Stimulated activated CD4-positive, alpha-beta T cell treated with anti-CD3 and anti-CD28 coated beads, Interleukin-1b, Interleukin-23, amount 100 ng/mL, for 24 hours (primary cell): ENCODE results near the gene POP4.
"Not testable (repeated sequence)": the region's sequence is repeated elsewhere in the genome, so short reads cannot be mapped to it uniquely, and the experiment has no call there.

Experiments
- DNase-seq, 4 experiments: peaks; one replicate each; pipeline ENCODE4 v3.0.0-alpha.2; 2020; ENCODE audit warnings: low read depth in 4 of 4, low spot score in 1 of 4

POP4 gene

DNA sequence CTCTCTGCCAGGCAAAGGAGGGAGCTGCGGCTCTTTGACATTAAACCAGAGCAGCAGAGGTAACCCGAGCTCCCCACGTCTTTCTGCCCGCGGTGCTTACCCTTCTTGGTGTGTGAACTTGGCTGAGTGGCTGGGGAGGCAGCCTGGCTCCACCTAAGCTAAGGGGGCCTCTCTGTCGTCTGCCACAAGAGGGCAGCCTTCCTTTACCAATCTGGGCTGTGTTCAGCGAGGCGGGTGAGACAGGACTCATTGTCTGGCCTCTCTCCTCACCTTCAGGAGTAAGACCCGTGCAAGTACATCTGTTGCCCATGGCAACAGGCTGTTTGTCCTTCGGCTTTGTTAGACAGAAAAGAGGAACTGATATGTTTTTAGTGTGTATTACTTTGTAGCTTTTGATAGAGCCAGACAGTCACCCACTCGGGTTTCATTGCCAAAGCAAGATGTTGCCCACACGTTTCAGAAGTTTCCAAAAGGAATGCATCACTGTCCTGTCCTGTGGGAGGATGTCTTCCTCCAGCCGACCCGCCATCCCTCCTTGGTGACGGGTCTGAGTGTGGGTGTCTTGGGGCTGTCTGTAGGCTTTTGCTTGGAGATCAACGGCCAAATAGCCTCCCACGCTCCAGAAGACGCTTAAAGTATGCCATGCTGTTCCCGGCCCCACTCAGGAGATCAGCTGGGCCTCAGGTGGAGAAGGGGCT is 4.6 kb downstream of the POP4 start:
- peak; percentile 64 to 74 (median 70) for DNase-seq

GRCh38 chr19:29612121-29612520 is 6.0 kb downstream of the POP4 start:
- no peak for DNase-seq

- DNase-seq = no peak
Observed at GRCh38 chr19:29612801-29613595, 6.9 kb downstream of the POP4 start.

GRCh38 chr19:29614046-29614445 is 8.0 kb downstream of the POP4 start:
- DNase-seq = no peak

- DNase-seq = no peak
Observed at GRCh38 chr19:29614780-29615179, 8.7 kb downstream of the POP4 start.

DNA sequence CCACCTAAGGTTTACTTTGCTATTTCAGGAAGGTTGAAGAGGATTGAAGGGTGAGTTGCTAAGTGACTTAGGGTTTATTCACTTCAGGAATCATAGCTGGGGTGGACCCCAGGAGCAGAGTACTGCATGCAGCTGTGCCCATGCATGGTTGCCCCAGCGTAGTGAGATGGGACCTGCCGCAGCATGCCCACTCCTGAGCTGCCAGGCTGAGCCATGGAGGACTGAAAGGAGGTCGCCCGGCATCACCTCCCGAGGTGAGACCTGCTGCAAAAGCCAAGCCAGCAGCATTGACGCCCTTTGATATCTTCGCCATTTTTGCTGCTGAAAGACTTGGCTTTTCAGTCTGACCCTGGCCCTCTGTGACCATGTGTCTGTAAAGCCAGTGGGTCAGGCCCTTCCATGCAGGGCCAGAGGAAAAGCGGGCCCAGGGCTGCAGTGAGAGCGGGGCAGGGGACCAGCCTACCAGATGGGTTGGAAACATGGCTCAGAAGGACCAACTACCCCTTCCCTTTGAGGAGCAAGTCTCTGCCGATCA is 9.9 kb downstream of the POP4 start:
- no peak for DNase-seq

GRCh38 chr19:29616541-29616940 is 10.5 kb downstream of the POP4 start:
- no peak for DNase-seq

GRCh38 chr19:29617366-29618266 is 11.5 kb downstream of the POP4 start:
- DNase-seq = no peak

DNA sequence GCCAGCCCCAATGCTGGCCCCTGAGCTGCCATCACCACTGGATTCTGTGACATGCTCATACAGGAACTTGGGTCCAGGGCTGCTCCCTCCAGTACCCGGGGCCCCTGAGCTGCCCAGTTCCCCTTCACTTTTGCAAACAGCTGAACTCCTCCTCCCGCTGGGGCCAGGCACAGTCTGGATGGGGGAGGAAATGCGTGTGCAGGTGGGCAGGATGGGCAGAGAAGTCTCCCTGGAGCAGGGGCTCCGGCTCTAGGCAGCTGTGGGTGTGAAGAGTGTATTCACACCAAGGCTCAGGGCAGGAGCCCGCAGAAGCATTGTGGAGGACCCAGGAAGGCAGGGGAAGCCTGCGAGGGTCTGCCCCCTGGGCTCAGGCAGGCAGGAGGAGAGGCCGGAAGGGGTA is 12.4 kb downstream of the POP4 start:
- no peak for DNase-seq

DNA sequence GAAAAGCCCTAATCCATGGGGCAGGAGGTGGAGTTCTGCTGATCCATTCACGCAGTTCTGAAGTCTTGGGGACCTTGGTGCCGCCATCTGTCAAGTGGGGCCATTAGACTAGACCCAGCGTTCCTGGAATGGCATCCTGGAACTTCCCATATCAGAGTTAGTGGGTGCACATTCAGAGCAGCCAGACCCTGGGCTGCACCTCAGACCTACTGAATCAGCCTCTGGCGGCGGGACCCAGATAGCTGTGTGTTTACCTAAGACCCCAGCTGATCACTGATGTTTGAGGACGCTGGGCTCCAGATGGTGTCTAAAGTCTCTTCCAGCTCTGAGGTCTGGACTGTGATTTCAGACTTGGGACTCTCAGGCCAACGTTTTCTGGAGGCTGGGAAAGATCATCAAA is 12.8 kb downstream of the POP4 start:
- DNase-seq = no peak

- peak in 2 of 4 experiments; percentile 21 to 45 for DNase-seq
Observed at GRCh38 chr19:29620931-29621351, 14.9 kb downstream of the POP4 start.

- no peak for DNase-seq
Observed at GRCh38 chr19:29622166-29623070, 16.3 kb downstream of the POP4 start.

- DNase-seq = peak in 3 of 4 experiments; percentile 22 to 64 (median 37)
Observed at GRCh38 chr19:29623726-29624488, 17.8 kb downstream of the POP4 start.

- DNase-seq = no peak
Observed at GRCh38 chr19:29624489-29625185, 18.6 kb downstream of the POP4 start.

- DNase-seq = no peak
Observed at GRCh38 chr19:29625186-29625651, 19.1 kb downstream of the POP4 start.

DNA sequence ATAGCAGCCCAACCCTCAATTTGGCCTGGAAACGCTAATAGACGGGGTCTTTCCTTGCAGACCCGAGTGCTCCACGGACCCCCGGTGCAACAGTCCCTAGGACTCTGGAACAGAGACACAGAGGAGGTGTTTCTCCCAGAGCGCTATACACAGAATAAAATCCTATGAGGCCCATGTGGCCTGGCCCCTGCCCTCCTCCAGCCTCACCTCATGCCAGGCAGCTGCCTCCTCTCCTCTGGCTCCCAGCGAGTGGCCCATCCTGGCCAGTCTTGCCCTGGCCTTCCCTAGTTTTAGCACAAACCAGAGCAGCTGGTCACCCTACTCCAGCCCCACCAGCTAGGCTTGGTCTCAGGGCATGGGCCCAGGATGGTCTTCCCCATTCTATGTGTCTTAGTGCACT is 20.3 kb downstream of the POP4 start:
- DNase-seq = no peak

- not testable (repeated sequence) for DNase-seq
Observed at GRCh38 chr19:29626832-29627231, 20.7 kb downstream of the POP4 start.

- no peak for DNase-seq
Observed at GRCh38 chr19:29628661-29629385, 22.7 kb downstream of the POP4 start.
